GM18505 (cell line): ENCODE measurements around the gene ZFAND4.
"Not testable (repeated sequence)": the region's sequence is repeated elsewhere in the genome, so short reads cannot be mapped to it uniquely, and the experiment has no call there.

Experiments
- ATAC-seq: cut with Tn5 transposase; IDR thresholded peaks from one replicate; pipeline ENCODE4 v1.9.1; 2021; ENCODE audit not compliant: unreplicated experiment
- POLR2A ChIP-seq: IDR thresholded peaks from 4 replicates; pipeline ENCODE4 v1.6.1; 2011; ENCODE audit warnings: borderline replicate concordance; ENCODE audit not compliant: insufficient read depth, insufficient read length; ENCODE audit errors: extremely low read depth

ZFAND4 gene

GRCh38 chr10:45589009-45589408 lies 83.6 kb downstream of the ZFAND4 start:
- no peak for TF ChIP-seq POLR2A
- ATAC-seq, result no peak

- TF ChIP-seq POLR2A, result no peak
- ATAC-seq, result no peak
Observed at GRCh38 chr10:45586028-45586824, 86.3 kb downstream of the ZFAND4 start.

GRCh38 chr10:45585131-45585530 lies 87.4 kb downstream of the ZFAND4 start:
- ATAC-seq, result no peak
- TF ChIP-seq POLR2A, result no peak

- no peak for TF ChIP-seq POLR2A
- no peak for ATAC-seq
Observed at GRCh38 chr10:45582386-45582781, 90.2 kb downstream of the ZFAND4 start.

GRCh38 chr10:45581582-45582385 lies 90.8 kb downstream of the ZFAND4 start:
- no peak for TF ChIP-seq POLR2A
- ATAC-seq, result no peak

GRCh38 chr10:45581216-45581549 lies 91.4 kb downstream of the ZFAND4 start:
- peak; percentile 51 for ATAC-seq
- no peak for TF ChIP-seq POLR2A

GRCh38 chr10:45580371-45581215 lies 92.0 kb downstream of the ZFAND4 start:
- TF ChIP-seq POLR2A, result no peak

GRCh38 chr10:45578384-45578971 lies 94.1 kb downstream of the ZFAND4 start:
- no peak for TF ChIP-seq POLR2A
- ATAC-seq, result no peak

More at GRCh38 chr10:45580371-45581215, 92.0 kb downstream of the ZFAND4 start:
- ATAC-seq, result peak; percentile 54

- no peak for ATAC-seq
- no peak for TF ChIP-seq POLR2A
Observed at GRCh38 chr10:45575966-45576597, 96.5 kb downstream of the ZFAND4 start.

- ATAC-seq, result not testable (repeated sequence)
Observed at GRCh38 chr10:45575032-45575761, 97.4 kb downstream of the ZFAND4 start.

- no peak for ATAC-seq
- TF ChIP-seq POLR2A, result no peak
Observed at GRCh38 chr10:45569471-45569870, 103.1 kb downstream of the ZFAND4 start.

- ATAC-seq, result no peak
Observed at GRCh38 chr10:45566415-45566814, 106.2 kb downstream of the ZFAND4 start.

More at GRCh38 chr10:45566415-45566814, 106.2 kb downstream of the ZFAND4 start:
- no peak for TF ChIP-seq POLR2A
